Neural crest cell (in vitro differentiated cells): ENCODE measurements around the gene GCNT2. TPM values are rescaled to one million over a fixed set of nuclear protein-coding genes. Genes with fewer than 3 reads are reported as not detected.
A peak's percentile ranks its signal among the peaks of the same experiment; 100 is the strongest.

Experiments used
- DNase-seq: peaks from one replicate; pipeline ENCODE4 v3.0.0; 2021; ENCODE audit warnings: low read depth, mixed read lengths, low spot score
- H3K27ac Mint-ChIP-seq: one replicate; pipeline ENCODE4 v1.8.0; 2021; ENCODE audit warnings: mild to moderate bottlenecking, mixed read lengths; ENCODE audit not compliant: unreplicated experiment
- H3K27me3 Mint-ChIP-seq: 2 replicates; pipeline ENCODE4 v1.8.0; 2021; ENCODE audit warnings: low read depth, mild to moderate bottlenecking, mixed read lengths
- H3K36me3 Mint-ChIP-seq: 2 replicates; pipeline ENCODE4 v1.8.0; 2021; ENCODE audit warnings: low read depth, mild to moderate bottlenecking, mixed read lengths
- H3K4me1 Mint-ChIP-seq: 2 replicates; pipeline ENCODE4 v1.8.0; 2021; ENCODE audit warnings: mixed read lengths
- H3K4me3 Mint-ChIP-seq: one replicate; pipeline ENCODE4 v1.8.0; 2021; ENCODE audit warnings: mild to moderate bottlenecking, mixed read lengths
- H3K9me3 Mint-ChIP-seq: 2 replicates; pipeline ENCODE4 v1.8.0; 2021; ENCODE audit warnings: mixed read lengths
- CTCF ChIP-seq: fragments of 200-600 bp; sonication (generic); conservative IDR thresholded peaks from 2 replicates; pipeline ENCODE4 v1.5.0; 2021; ENCODE audit warnings: antibody characterized with exemption, mild to moderate bottlenecking
- total RNA-seq: library from RNA; stranded (reverse); gene quantifications from 2 replicates; pipeline ENCODE4 v1.2.1, GENCODE V29; 2021

The GCNT2 gene
- total RNA-seq, 1 donor from 2014 or later = 6.4 TPM

- peak; percentile 43 for DNase-seq
- peak; percentile 74 for TF ChIP-seq CTCF
- no peak overlapping the region for H3K27ac Mint-ChIP-seq
- no peak overlapping the region for H3K4me3 Mint-ChIP-seq
- H3K4me1 Mint-ChIP-seq = peaks cover 5% of the 10 kb centered on the region
- no peaks in the 10 kb centered on the region for H3K9me3 Mint-ChIP-seq
- no peaks in the 10 kb centered on the region for H3K36me3 Mint-ChIP-seq
- H3K27me3 Mint-ChIP-seq = no peaks in the 10 kb centered on the region
Observed at GRCh38 chr6:10510592-10511367, 10.4 kb upstream of the GCNT2 start.

GRCh38 chr6:10511477-10511876 is 9.7 kb upstream of the GCNT2 start:
- H3K27me3 Mint-ChIP-seq = no peaks in the 10 kb centered on the region
- no peak for DNase-seq
- no peak overlapping the region for H3K4me3 Mint-ChIP-seq

GRCh38 chr6:10513544-10513943 is 7.6 kb upstream of the GCNT2 start:
- no peaks in the 10 kb centered on the region for H3K9me3 Mint-ChIP-seq
- TF ChIP-seq CTCF = no peak
- no peak overlapping the region for H3K4me3 Mint-ChIP-seq
- peaks cover 5% of the 10 kb centered on the region for H3K4me1 Mint-ChIP-seq
- no peak for DNase-seq
- no peaks in the 10 kb centered on the region for H3K36me3 Mint-ChIP-seq
- no peak overlapping the region for H3K27ac Mint-ChIP-seq
- H3K27me3 Mint-ChIP-seq = no peaks in the 10 kb centered on the region

More at GRCh38 chr6:10511477-10511876, 9.7 kb upstream of the GCNT2 start:
- Mint-ChIP-seq H3K9me3 (no peaks in the 10 kb centered on the region), H3K4me1 (peaks cover 5% of the 10 kb centered on the region), H3K27ac (no peak overlapping the region), H3K36me3 (no peaks in the 10 kb centered on the region)
- no peak for TF ChIP-seq CTCF

GRCh38 chr6:10514049-10514780 is 6.9 kb upstream of the GCNT2 start:
- TF ChIP-seq CTCF = no peak
- no peak overlapping the region for H3K27ac Mint-ChIP-seq
- peaks cover 5% of the 10 kb centered on the region for H3K4me1 Mint-ChIP-seq

GRCh38 chr6:10516953-10517352 is 4.2 kb upstream of the GCNT2 start:
- H3K27me3 Mint-ChIP-seq = no peaks in the 10 kb centered on the region
- H3K4me3 Mint-ChIP-seq = no peak overlapping the region
- H3K27ac Mint-ChIP-seq = no peak overlapping the region
- no peak for DNase-seq
- no peak for TF ChIP-seq CTCF
- no peaks in the 10 kb centered on the region for H3K36me3 Mint-ChIP-seq
- peaks cover 14% of the 10 kb centered on the region for H3K4me1 Mint-ChIP-seq
- H3K9me3 Mint-ChIP-seq = no peaks in the 10 kb centered on the region

More at GRCh38 chr6:10514049-10514780, 6.9 kb upstream of the GCNT2 start:
- H3K4me3 Mint-ChIP-seq = no peak overlapping the region
- H3K27me3 Mint-ChIP-seq = no peaks in the 10 kb centered on the region
- H3K36me3 Mint-ChIP-seq = no peaks in the 10 kb centered on the region
- no peak for DNase-seq
- no peaks in the 10 kb centered on the region for H3K9me3 Mint-ChIP-seq
